H1 (cell line): ENCODE data around the gene ZNF541. TPM values are rescaled to one million over a fixed set of nuclear protein-coding genes. Genes with fewer than 3 reads are reported as not detected.

Source experiments
- BCL11A ChIP-seq, 2 experiments: IDR thresholded peaks; one replicate each; pipeline ENCODE4 v1.6.1; 2011; ENCODE audit warnings: low read depth in 2 of 2, low read length in 2 of 2, mild to moderate bottlenecking in 2 of 2
- CHD7 ChIP-seq: fragments of 300-600 bp; sonication (generic); IDR thresholded peaks from 2 replicates; pipeline ENCODE4 v1.7.1; 2012; ENCODE audit warnings: low read length, moderate library complexity, mild to moderate bottlenecking, inconsistent platforms; ENCODE audit not compliant: insufficient replicate concordance
- SIX5 ChIP-seq: IDR thresholded peaks from 2 replicates; pipeline ENCODE4 v1.6.1; 2011; ENCODE audit warnings: mild to moderate bottlenecking, low read depth, low read length
- TBP ChIP-seq: IDR thresholded peaks from 2 replicates; pipeline ENCODE4 v1.6.1; 2011; ENCODE audit warnings: low read depth, low read length, improper control_type of control experiment
- polyA plus RNA-seq, 7 experiments: library from polyadenylated mRNA; depleted of rRNA in 3 of 7; stranded (reverse) in 5 of 7; unstranded in 2 of 7; fragments of >200 nt in 5 of 7; fragments of 200-250 nt in 2 of 7; gene quantifications; 1 replicate in 5 of 7; 2 replicates in 1 of 7; 4 replicates in 1 of 7; pipeline versions ENCODE4 v1.2.1 to v1.2.3, GENCODE V29; 2011 to 2013; ENCODE audit warnings: missing spikeins in 2 of 7, mixed read lengths in 2 of 7
- total RNA-seq: library from RNA; stranded (reverse); fragmentation: NEBNext Ultra II Directional; extraction: Animal tissue kit (Norgen Biotek cat#: 25700); gene quantifications from 2 replicates; pipeline ENCODE4 v1.2.1, GENCODE V29; 2021

ZNF541 gene
- total and polyA plus RNA-seq, 2 of the 8 experiments (the other 6 are each of a cell fraction or from before 2014, with no cell fraction given), result 0.05 TPM; not detected in 1

DNA sequence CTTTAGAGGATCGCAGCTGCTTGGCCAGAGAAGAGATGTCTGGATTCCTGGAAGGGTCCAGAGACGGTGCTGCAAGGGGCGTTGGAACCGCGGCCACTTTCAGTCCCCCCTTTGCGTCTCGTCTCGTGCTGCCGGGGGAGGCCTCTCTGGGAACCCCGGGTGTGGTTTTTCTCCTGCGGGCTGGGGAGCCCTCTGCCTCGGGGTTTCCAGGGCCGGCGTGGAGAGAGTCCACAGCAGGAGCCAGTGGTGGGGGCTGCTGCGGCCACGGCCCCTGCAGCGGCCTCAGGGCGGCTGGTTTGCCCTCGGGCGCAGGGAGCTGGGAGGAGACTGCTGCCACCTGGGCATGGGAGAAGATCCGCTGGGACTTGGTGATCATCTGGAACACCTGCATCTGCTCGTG, 28.5 kb downstream of the ZNF541 start (continued):
- no peak for TF ChIP-seq CHD7
- no peak for TF ChIP-seq SIX5
- TF ChIP-seq TBP, result no peak
- TF ChIP-seq BCL11A (IDR thresholded peaks at IDR 0.05; ENCODE audit: low read depth in 2 of 2, low read length in 2 of 2), result no peak
